ENCODE data around the gene PREX1. TPM values are rescaled to one million over a fixed set of nuclear protein-coding genes. Genes with fewer than 3 reads are reported as not detected.

The PREX1 gene
- total RNA-seq, 1 donor, result 57.4 TPM

DNA sequence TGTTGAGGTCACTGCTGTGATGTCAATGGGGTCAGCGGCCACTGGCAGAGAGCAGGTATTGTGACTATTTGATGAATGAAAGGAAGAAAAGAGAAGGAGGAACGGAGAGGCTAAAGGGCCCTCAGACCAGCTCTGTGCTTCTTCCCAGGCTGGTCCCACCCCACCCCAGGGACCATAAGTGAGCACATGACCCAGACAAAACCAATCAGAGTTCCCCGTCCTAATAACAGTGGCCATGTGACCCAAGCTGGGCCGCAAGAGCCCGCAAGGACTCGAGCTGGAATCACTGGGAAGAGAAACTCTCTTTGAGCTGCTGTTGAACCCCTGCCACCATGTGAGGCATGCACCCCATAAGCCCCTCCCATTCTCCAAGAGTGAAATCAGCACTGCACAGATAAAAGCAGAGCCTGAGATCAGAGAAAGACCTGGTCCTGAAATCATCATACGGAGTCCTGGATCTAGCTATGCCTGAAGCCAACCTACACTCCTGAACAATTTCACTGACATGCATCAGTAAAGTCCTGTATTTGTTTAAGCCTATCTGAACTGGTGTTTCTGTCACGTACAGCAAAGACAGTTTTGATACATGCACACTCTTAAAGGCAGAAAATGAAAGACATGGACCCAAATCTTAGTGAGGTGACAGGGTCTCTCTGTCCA is 90.2 kb downstream of the PREX1 start:
- TF ChIP-seq, protein P1, sequence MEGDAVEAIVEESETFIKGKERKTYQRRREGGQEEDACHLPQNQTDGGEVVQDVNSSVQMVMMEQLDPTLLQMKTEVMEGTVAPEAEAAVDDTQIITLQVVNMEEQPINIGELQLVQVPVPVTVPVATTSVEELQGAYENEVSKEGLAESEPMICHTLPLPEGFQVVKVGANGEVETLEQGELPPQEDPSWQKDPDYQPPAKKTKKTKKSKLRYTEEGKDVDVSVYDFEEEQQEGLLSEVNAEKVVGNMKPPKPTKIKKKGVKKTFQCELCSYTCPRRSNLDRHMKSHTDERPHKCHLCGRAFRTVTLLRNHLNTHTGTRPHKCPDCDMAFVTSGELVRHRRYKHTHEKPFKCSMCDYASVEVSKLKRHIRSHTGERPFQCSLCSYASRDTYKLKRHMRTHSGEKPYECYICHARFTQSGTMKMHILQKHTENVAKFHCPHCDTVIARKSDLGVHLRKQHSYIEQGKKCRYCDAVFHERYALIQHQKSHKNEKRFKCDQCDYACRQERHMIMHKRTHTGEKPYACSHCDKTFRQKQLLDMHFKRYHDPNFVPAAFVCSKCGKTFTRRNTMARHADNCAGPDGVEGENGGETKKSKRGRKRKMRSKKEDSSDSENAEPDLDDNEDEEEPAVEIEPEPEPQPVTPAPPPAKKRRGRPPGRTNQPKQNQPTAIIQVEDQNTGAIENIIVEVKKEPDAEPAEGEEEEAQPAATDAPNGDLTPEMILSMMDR (IDR thresholded peaks at IDR 0.05; ENCODE audit: insufficient read depth, low read depth, low read length), result no peak
- no peak for DNase-seq (ENCODE audit: low read depth)
- H3K4me3 ChIP-seq (ENCODE audit: low read depth, low read length), result no peak overlapping the region

DNA sequence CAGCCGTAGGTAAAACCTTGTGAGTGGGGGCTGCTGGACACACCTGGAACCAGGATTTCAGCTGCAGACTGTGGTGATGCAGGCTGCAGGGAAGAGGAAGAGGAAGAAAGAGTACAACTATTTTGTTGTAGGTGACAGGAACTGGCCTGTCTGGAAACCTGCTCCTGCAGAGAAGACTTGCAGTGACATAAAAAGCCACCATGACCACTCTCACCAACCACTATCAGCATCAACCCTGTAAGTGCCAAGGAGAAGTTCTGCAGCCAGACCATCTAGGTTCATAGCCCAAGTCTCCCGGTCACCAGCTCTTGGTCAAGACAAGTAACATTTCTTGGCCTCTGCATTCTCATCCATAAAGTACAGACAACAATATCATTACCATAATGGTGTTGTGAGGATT is 91.2 kb downstream of the PREX1 start:
- DNase-seq (ENCODE audit: low read depth), result no peak
- TF ChIP-seq, protein P1 (IDR thresholded peaks at IDR 0.05; ENCODE audit: insufficient read depth, low read depth, low read length), result no peak

DNA sequence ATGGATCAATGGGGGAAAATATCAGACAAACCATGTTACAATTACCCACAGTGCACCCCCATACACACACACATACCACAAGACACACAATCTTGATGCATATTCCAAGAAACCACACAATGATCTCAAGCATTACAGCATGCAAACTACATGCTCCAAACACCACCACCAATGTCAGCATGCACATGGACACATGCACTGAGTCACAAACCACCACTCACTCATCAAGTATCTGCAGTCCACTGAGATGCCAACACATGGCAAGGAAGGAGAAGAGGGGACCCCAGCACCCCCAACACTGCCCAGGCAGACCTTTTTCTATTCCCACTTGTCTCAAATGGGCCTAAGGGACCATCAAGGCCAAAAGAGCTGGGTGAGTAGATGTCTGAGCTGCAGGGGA is 91.6 kb downstream of the PREX1 start:
- TF ChIP-seq, protein P1 (IDR thresholded peaks at IDR 0.05; ENCODE audit: insufficient read depth, low read depth, low read length), result no peak
- no peak for DNase-seq (ENCODE audit: low read depth)
- no peak overlapping the region for H3K4me3 ChIP-seq (ENCODE audit: low read depth, low read length)

More for the DNA sequence above, 91.2 kb downstream of the PREX1 start:
- no peak overlapping the region for H3K4me3 ChIP-seq (ENCODE audit: low read depth, low read length)

DNA sequence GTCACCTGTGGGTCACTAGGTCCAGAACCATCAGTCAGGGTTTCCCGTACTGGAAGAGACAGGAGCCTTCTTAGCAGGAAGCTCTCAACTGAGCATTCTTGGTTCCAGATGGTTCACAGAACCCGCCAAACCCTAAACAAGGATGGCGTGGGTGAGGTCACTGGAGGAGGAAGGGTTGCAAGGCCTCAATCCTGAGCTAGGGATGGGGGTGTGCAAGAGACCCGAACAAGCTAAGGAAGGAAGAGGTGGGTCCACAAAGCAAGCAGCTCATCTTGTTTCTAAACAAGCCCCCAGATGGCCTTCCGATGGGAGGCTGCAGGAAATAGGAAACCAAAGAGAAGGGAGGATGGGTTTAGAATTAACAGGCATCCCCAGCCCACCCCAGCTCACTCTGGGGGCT is 92.7 kb downstream of the PREX1 start:
- no peak overlapping the region for H3K4me3 ChIP-seq (ENCODE audit: low read depth, low read length)
- TF ChIP-seq, protein P1 (IDR thresholded peaks at IDR 0.05; ENCODE audit: insufficient read depth, low read depth, low read length), result no peak
- DNase-seq (ENCODE audit: low read depth), result no peak

DNA sequence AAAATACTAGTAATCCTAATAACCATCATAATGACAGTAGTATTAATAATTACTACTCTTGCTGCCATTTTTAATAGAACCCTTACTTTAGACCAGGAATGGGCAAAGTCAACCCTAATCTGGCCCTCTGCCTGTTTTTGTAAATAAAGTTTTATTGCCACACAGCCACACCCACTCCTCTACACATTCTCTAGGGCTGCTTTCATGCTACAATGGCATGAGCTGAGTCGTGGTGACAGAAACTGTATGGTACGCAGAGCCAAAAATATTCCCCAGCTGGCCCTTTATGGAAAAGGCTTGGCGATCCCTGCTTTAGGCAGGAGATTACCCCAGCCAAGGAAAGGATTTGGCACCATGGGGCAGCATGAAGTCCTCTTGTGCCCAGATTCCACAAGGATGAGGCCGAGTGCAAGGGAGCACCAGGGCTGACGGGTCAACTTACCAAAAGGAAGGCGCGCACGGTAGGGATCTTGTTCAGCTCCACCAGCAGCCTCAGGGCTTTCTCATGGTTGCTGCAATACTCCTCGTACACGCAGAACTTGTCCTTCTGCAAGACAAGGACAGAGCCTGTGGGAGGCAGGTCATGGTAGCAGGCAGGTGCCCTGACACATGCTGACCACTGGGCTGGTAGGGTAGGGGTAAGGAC is 93.6 kb downstream of the PREX1 start:
- TF ChIP-seq, protein P1 (IDR thresholded peaks at IDR 0.05; ENCODE audit: insufficient read depth, low read depth, low read length), result no peak
- DNase-seq (ENCODE audit: low read depth), result no peak
- no peak overlapping the region for H3K4me3 ChIP-seq (ENCODE audit: low read depth, low read length)

DNA sequence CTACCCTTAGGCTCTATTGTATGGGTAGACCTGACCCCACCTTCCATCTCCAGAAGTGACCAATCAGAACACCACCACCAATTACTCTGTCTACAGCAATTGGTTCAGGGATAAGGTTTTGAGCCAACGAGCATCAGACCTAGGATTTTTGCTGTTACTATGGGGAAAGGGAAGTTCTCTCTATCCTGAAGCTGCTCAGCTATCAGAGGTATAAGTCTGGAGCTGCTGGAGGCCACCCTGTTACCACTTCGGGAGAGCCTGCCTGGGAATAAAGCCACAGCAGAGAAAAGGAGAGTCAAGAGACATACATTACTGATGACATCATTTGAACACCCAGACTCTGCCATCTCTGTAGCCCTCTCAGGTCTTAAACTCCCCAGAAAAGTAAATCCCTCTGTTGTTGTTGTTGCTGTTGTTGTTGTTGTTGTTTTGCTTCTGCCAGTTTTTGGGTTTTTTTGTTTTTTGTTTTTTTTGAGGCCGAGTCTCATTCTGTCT is 94.5 kb downstream of the PREX1 start:
- DNase-seq (ENCODE audit: low read depth), result no peak
- no peak overlapping the region for H3K4me3 ChIP-seq (ENCODE audit: low read depth, low read length)
- TF ChIP-seq, protein P1 (IDR thresholded peaks at IDR 0.05; ENCODE audit: insufficient read depth, low read depth, low read length), result no peak
